Skin epidermis (tissue), 12 donors: ENCODE results near the gene KLF5.
"Not testable (repeated sequence)": the region's sequence is repeated elsewhere in the genome, so short reads cannot be mapped to it uniquely, and the experiment has no call there.

Experiments
- H3K27ac ChIP-seq, 21 experiments: fragments of 200-600 bp; sonication (generic) in 11 of 21; one replicate each; pipeline ENCODE4 v1.5.0; 2020; ENCODE audit warnings: mild to moderate bottlenecking in 3 of 21, inconsistent platforms in 2 of 21, moderate library complexity in 2 of 21
- H3K4me3 ChIP-seq, 7 experiments: fragments of 200-600 bp; sonication (generic) in 2 of 7; one replicate each; pipeline ENCODE4 v1.5.0; 2020; ENCODE audit warnings: inconsistent platforms in 2 of 7, mild to moderate bottlenecking in 2 of 7, moderate library complexity in 1 of 7

KLF5 gene

DNA sequence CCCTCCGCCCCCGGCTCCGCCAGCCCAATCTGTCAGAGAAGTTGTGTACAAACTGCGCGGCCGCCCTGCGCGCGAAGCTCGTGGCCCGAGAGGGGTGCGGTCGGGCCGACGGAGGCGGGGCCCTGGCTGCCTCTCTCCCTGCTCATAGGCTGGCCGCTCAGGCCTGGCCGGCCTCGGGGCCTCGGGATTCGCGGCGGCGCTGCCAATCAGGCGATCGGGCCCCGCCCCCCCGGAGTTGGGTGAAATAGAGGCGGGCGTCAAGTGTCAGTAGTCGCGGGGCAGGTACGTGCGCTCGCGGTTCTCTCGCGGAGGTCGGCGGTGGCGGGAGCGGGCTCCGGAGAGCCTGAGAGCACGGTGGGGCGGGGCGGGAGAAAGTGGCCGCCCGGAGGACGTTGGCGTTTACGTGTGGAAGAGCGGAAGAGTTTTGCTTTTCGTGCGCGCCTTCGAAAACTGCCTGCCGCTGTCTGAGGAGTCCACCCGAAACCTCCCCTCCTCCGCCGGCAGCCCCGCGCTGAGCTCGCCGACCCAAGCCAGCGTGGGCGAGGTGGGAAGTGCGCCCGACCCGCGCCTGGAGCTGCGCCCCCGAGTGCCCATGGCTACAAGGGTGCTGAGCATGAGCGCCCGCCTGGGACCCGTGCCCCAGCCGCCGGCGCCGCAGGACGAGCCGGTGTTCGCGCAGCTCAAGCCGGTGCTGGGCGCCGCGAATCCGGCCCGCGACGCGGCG, at the start of gene KLF5:
TSS of gene KLF5 (plus strand) at position 270 of the 724 bp plus-strand sequence. CDS start at position 593, 323 bp downstream.
- Histone ChIP-seq H3K4me3 (peak within 1 kb of the TSS; percentile 47 to 80 (median 75)), H3K27ac (peak within 1 kb of the TSS; percentile 48 to 97 (median 87))

DNA sequence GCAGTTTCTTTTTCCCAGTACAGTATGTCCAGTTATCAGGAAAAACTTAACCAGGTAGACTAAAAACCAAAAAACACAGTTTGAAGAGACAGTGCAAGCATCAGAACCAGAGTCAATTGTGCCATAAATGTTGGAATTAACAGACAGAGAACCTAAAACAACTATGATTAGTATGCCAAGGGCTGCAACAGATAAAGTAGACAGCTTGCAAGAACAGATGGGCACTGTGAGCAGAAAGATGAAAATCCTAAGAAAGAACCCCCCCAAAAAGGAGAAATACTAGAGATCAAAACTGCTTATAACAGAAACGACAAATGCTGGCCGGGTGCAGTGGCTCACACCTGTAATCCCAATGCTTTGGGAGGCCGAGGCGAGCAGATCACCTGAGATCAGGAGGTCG, 47.1 kb upstream of the KLF5 start:
- no peak overlapping the region for H3K4me3 ChIP-seq
- H3K27ac ChIP-seq = no peak overlapping the region

DNA sequence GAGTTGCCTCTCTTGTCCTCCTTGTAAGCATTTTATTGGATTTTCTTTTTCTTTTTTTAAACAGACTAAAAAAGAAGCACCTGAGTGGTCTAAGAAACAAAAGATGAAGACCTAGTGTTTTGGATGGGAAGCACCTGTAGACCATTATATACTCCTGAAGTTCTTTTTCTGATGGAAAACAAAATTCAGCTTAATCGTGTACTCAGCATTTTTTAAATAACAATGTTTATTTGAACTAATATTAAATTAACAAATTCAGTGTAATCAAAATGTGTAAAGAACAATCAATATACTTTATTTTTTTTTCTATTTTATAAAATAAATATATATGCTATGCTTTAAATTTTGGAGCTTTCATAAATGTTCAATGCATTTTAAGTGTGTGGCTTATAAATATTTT, 43.0 kb upstream of the KLF5 start:
- Histone ChIP-seq H3K27ac (no peak overlapping the region), H3K4me3 (no peak overlapping the region)

DNA sequence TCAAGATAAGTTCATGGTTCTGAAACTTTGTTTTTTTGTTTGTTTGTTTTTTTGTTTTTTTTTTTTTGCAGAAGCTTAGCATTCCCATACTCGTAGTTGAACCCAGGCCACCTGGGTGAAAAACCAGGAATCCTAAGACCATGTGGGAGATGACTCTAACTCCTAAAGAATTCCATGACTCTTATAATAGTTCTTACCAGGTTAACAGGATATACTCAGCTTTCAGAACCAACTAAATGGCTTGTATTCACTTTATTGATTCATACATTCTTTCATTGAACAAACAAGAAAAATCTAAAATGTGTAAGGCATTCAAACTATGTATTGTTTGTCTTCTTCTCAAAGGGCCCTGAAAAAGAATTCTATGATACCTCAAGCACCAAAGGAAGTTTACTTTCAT, 40.5 kb upstream of the KLF5 start:
- Histone ChIP-seq H3K27ac (no peak overlapping the region), H3K4me3 (no peak overlapping the region)

DNA sequence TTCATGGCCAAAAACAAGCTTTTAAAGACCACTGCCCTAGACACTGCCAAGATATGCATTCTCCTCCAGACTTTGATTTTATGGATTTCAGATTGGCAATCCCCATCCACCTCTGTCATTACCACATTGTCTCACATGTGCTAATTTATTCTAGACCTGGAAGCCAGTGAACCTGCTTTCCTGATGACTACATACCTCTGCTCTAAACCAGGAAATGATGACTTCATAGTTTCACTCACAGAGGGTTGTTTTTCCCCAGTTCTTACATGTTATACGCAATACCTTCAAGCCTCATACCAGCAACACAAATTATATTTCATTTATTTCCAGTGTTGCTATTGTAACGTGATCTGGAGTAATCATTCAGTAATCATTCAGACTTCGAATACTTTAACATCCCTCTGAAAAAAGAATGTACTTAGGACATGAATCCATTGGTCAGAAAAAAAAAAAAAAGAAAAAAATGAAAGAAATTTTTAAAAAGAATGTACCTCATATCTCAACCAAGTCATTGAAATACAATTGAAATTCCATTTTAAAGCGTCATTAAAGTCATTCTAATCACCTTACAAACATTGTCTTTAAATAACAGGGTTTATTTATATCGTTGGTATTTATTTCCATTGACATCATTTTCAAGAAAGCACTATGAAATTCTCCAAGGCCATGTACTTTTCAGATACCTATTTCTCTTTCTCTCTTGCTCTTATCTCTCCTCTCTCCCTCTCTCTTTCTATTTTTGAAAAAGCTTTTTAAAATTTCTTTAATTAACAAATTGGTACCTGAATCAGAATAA, 33.4 kb upstream of the KLF5 start:
- H3K4me3 ChIP-seq = no peak overlapping the region
- no peak overlapping the region for H3K27ac ChIP-seq

DNA sequence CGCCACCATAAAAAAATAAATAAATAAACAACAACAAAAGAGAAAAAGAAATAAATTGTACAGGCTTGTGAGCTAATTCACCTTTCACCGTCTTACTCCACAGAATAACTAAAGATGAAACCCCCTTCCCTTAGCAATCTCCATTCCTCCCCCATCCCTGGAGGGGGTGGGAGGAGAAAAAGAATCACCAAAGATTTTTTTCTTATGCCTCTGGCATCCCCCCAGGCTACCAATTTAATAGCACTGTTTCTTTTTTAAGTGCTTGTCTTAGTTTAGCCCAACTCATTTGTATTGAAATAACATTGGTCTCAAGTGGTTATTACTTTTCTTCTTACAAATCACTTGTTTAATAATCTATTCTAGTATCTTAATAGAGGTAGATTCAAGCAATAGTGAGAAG, 23.9 kb upstream of the KLF5 start:
- Histone ChIP-seq H3K27ac (no peak overlapping the region), H3K4me3 (no peak overlapping the region)

DNA sequence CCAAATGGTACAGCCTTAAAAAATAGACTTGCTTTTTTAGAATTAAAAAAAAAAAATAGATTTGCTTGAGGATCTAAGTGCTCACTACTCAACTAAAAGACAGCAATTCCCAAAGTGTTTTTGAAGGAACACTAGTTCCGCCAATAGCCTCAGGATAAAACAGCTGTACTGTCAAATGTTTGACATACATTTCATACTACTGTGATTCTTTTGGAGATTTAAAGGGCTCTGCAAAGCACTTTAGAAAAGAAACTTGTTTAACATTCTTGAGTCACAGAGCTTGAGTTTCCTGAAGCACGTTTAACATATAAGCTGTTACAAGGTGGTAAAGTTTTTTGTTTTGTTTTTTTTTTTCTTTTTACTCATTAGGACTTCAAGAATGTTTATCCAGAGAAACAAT, 23.1 kb upstream of the KLF5 start:
- Histone ChIP-seq H3K27ac (no peak overlapping the region), H3K4me3 (no peak overlapping the region)

DNA sequence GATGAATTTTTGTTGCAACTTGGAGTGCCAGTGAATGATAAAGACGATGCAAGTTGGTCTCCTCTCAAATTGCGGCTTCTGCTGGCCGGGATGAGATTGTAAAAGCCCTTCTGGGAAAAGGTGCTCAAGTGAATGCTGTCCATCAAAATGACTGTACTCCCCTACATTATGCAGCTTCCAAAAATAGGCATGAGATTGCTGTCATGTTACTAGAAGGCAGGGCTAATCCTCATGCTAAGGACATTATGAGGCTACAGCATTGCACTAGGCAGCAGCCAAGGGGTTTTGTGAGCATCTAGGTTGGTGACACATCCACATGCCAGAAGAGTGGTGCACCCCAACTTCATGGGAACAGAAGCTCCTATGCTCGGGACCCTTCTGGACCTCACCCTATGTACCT, 22.2 kb upstream of the KLF5 start:
- Histone ChIP-seq H3K27ac (no peak overlapping the region), H3K4me3 (no peak overlapping the region)

DNA sequence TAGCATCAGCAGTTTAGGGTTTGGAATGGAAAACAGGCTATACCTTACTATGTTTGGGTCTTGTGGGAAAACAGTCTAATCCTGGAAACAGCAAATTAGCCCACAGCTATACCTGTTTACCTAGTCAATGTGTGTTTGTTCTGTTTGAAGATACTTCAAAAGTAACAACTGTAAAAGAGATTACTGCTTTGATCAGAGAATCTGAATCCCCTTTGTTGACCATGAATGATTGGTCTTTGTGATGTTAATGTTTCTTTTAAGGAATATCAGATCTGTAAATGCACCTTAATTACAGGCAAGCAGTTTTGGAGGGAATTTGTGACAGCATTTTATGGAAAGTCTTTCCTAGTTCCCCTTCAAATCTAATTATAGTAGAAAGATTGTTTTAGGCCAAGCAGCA, 20.7 kb upstream of the KLF5 start:
- Histone ChIP-seq H3K4me3 (no peak overlapping the region), H3K27ac (no peak overlapping the region)

DNA sequence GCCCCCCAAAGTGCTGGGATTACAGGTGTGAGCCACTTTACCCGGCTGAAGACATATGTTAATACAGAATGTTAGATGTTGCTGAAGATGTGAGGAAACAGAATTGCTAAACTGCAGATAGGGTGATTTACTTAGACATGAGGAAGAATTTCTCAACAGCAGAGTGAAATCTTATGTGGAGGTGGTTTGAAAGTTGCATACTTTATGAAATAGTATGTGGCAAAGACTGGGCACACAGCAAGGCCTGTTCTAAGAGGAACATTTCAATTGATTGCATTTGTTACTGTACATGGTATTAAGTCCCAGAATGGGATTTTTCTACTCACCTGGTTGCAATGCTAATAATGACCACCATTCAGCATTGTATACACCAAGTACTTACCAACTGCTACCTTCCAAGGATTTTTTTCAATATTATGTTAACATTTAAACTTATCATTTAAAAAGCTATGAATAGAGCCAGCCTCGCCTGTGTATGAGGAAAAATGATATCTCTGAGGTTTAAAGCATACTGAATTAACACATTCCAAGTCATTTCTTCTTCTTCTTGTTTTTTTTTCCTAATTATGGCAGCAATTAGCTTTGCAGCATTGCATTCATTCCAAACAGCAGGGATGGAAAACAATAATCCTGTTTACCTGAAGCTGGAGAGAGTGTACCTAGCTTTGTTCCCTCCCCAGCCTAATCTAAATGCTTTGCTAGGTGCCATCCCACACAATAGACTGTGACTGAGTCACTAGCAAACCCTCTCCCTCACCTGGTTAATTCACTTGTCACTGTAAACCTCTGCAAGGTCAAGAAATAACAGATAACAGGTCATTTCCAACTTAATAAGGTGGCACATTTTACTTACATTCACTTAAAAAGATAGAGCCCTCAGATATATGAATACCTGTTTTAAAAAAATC, 19.4 kb upstream of the KLF5 start:
- Histone ChIP-seq H3K27ac (no peak overlapping the region), H3K4me3 (no peak overlapping the region)

DNA sequence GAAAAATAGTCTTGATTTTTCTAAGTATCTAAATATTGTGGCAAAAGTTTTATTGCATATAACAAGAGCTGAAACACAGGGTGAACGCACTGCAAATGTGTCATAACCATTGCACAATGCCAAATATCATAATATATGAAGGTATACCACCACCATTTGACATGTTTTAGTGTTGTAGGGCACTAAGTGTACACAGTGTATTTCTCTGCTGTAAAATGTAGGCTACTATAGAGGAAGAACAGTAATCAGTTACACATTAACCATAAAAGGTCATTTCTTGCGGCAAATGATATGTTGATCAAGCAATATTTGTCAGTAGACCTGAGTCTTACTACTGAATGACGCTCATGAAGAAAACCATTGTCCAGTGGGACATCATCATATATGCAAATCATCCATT, 18.3 kb upstream of the KLF5 start:
- Histone ChIP-seq H3K27ac (no peak overlapping the region), H3K4me3 (no peak overlapping the region)

DNA sequence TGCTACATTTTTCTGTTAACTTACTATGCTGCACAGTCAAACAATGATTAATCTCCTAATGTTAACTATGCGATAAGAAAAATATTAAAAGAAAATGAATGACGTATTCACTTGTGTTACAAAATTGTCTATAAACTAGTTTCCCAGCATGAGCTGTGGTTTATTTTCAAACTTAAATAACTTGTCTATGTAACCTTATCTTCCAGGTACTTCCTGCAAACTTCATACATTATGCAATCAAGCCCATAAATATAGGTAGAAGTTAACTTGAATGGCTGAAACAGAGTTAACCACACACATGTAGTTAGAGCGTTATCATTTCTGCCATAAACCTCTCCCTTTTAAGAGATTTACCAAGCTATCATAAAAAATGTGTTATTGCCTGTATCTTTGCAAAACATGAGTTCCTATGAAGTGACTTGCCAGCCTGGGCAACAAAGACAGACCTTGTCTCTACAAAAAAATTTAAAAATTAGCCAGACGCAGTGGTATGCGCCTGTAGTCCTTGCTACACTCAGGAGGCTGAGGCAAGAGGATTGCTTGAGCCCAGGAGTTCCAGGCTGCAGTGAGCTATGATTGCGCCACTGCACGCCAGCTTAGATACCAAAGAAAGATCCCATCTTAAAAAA, 17.7 kb upstream of the KLF5 start:
- no peak overlapping the region for H3K4me3 ChIP-seq
- H3K27ac ChIP-seq = no peak overlapping the region

DNA sequence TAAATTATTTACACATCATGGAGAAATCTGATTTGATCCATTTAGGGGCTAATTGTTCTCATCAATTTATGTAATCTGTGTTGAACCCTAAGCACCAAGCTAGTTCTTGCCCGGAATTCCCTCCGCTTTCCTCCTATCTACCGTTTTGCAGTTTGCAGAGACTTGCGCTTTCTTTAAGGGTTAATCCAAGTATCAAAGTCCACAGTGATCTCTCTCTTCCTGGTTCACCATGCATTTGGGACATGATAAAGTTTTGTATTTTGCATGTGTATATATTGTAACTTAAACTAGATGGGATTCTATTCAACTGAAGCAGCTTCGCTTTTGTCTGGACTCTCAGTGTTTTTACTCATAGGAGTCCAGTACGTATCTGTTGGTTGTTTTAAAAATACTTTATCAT, 13.8 kb upstream of the KLF5 start:
- Histone ChIP-seq H3K4me3 (no peak overlapping the region), H3K27ac (no peak overlapping the region)

DNA sequence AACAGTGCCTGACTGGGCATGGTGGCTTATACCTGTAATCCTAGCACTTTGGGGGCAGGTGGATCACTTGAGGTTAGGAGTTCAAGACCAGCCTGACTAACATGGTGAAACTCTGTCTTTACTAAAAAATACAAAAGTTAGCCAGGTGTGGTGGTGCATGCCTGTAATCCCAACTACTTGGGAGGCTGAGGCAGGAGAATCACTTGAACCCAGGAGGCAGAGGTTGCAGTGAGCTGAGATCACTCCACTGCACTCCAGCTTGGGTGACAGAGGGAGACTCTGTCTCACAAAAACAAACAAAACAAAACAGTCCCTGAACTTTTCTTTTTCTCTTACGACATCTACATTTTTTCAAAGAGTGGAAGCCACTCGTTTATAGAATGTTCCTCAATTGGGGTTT, 10.2 kb upstream of the KLF5 start:
- not testable (repeated sequence) for H3K4me3 ChIP-seq, H3K27ac ChIP-seq

DNA sequence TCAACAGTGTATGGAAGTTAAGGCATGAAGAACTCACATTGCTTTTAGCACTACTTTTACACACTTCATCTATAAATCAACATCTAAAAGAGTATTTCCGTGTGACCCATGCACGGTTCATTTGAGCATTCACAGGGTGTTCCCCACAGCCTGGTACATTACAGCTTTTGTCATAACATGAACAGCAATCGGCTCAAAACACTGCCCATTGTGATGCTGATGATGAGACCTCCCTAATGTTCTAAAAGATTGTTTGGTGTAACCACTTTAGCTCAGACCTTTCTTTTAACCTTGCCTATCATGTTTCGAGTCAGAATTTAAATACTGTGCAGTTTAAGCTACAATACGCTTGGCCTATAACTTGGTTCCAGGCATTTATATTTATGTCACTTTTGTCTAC, 4.1 kb upstream of the KLF5 start:
- H3K27ac ChIP-seq = peak overlapping the region in 1 of 21 experiments; percentile 53

DNA sequence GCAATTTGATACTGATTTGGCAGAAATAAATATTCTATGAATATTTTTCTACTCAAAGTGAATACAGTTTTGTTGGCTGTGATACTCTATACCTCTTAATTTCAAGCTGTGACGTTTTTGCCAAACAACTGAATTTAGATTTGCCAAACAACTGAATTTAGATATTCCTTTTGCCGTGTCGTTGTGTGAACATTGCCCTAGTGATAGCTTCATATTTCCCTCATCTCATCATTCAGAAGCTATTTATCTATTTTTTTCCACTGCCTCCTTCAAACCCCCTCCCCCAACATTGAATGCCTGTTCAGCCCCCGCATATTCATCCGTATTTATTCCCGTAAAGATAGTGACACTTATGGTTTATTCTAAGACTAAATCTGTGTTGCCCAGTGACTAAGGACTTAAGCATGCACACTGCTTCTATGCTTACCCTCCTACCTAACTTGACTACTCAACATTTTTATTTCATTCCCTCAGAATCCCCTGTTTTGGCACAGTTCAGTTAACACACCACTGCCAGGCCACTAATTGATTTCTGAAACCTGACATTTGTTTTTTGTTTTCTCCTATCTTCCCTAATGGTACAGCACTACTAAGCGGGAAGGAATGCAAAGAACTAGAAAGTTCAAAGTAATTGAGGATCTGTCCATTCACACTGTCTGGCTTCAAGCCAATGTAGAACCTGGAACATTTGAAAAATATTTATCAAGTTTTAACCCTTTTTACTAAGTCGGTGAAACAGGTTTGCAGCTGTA, 2.8 kb upstream of the KLF5 start:
- peak overlapping the region in 1 of 7 experiments; percentile 80 for H3K4me3 ChIP-seq
- peak overlapping the region in 13 of 21 experiments; percentile 12 to 94 (median 53) for H3K27ac ChIP-seq

More for the DNA sequence above, 4.1 kb upstream of the KLF5 start:
- no peak overlapping the region for H3K4me3 ChIP-seq

DNA sequence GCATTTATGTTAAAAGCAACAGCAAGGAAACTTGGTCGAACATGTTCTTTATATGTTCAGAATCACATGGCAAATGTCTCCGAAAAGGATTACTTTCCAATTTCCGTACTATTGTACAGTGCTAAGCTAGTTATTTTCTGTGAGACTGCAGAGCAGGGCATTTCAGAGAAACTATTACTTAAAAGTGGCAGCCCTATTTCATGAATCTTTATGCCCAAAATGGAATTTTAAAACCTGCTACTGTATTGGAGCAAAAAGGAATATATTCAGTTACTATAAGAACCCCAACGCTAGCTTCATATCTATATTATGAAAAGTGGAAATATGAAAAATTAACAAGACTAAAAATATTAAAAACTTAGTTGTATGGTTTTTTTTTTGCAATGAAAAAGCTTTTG, 2.2 kb upstream of the KLF5 start:
- Histone ChIP-seq H3K27ac (peak overlapping the region in 13 of 21 experiments; percentile 5 to 94 (median 53)), H3K4me3 (peak overlapping the region in 1 of 7 experiments; percentile 80)

DNA sequence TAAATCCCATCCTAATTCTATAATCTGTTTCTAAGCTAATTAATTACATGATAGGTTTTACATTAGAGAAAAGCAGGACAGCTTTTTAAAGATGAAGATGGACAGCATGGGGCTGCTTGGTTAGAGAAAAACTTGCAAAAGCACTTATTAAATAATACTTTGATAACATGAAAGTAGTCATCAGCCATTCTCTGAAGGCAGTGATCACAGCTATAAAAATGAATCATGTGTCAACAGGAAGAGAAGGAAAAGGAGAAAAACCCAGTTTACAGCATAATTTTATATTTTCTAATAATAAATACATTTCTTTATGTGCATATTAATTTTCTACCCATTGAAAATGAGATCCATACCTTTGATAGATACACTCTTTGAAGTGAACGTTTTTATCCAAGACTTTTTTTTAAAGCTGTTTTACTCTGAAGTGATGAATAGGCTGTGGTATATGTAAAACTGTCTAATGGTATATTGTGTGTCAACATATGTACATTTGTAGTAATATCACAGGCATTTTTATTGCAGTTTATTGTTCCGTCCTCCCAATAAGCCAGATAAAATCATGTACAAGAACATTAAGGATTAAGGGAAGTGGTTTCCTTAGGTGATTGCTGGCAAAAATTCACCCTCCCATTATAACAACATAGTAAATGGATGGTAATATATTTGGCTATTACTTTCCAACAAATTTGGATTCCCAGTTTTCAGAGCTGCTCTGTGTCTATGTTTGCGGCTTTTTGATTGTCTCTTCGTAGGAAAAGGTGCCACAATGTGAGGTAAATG, 1.3 kb upstream of the KLF5 start:
- Histone ChIP-seq H3K4me3 (peak overlapping the region in 6 of 7 experiments; percentile 47 to 80 (median 75)), H3K27ac (peak overlapping the region in 18 of 21 experiments; percentile 9 to 94 (median 64))
